ENCODE measurements around the gene DENND2A. TPM values are rescaled to one million over a fixed set of nuclear protein-coding genes. Genes with fewer than 3 reads are reported as not detected.

Gene DENND2A
- total RNA-seq, 3 donors from 2014 or later = 6.9 to 13.1 (median 7.6) TPM

DNA sequence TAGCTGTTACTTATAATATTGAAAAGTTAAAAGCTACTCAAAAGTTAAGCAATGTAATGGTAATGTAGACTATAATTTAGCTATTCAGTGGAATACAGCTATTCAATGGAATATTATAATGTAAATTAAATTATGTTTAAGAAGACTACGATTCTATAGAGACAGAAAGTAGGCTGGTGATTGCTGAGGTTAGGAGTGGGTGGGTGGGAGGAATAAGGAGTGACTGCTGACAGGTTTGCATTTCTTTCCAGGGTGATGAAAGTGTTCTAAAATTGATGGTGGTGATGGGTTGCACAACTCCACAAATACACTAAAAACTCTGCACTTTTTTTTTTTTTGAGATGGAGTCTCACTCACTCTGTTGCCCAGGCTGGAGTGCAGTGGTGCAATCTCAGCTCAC is 21.4 kb downstream of the DENND2A start:
- Histone ChIP-seq H3K27ac (no peak overlapping the region), H3K4me3 (no peak overlapping the region), H3K27me3 (no peaks in the 10 kb centered on the region), H3K9me3 (no peaks in the 10 kb centered on the region), H3K4me1 (no peaks in the 10 kb centered on the region), H3K36me3 (no peaks in the 10 kb centered on the region)
- DNase-seq (ENCODE audit: low spot score in 2 of 2) = no peak
- intact Hi-C loops (cut with DNase I; ENCODE audit: low total_unique reads) = loop anchor here (1.0 kb wide), 1 partner anchor 13 kb away; no protein-coding TSS in a partner anchor
- TF ChIP-seq POLR2AphosphoS5 (IDR thresholded peaks at IDR 0.05) (no peak), POLR2A (IDR thresholded peaks at IDR 0.05) (no peak)
- TF ChIP-seq, protein P1, sequence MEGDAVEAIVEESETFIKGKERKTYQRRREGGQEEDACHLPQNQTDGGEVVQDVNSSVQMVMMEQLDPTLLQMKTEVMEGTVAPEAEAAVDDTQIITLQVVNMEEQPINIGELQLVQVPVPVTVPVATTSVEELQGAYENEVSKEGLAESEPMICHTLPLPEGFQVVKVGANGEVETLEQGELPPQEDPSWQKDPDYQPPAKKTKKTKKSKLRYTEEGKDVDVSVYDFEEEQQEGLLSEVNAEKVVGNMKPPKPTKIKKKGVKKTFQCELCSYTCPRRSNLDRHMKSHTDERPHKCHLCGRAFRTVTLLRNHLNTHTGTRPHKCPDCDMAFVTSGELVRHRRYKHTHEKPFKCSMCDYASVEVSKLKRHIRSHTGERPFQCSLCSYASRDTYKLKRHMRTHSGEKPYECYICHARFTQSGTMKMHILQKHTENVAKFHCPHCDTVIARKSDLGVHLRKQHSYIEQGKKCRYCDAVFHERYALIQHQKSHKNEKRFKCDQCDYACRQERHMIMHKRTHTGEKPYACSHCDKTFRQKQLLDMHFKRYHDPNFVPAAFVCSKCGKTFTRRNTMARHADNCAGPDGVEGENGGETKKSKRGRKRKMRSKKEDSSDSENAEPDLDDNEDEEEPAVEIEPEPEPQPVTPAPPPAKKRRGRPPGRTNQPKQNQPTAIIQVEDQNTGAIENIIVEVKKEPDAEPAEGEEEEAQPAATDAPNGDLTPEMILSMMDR (IDR thresholded peaks at IDR 0.05) = no peak

DNA sequence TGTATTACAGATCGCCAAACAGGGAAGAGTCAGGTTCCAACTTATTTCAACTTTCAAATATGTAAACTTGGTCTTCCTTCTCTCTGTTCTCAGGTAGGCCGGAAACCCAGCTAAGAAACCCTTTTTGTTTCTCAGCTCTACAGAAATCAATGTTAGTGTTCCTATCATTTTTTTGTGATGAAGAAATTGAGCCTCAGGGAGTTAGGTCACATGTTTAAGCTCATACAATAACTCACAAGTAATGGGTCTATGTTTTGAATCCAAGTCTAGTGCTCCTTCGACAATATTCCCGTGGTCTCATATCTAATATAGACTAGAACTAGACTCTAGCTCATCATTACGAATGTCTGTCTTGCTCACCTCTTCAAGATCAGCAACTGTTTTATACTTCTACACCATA is 22.3 kb downstream of the DENND2A start:
- Histone ChIP-seq H3K36me3 (no peaks in the 10 kb centered on the region), H3K9me3 (no peaks in the 10 kb centered on the region), H3K27ac (no peak overlapping the region), H3K4me1 (no peaks in the 10 kb centered on the region), H3K27me3 (no peaks in the 10 kb centered on the region), H3K4me3 (no peak overlapping the region)
- no peak for DNase-seq (ENCODE audit: low spot score in 2 of 2)
- TF ChIP-seq, protein P1 (IDR thresholded peaks at IDR 0.05) = no peak
- no peak for TF ChIP-seq POLR2AphosphoS5 (IDR thresholded peaks at IDR 0.05)
- TF ChIP-seq POLR2A (IDR thresholded peaks at IDR 0.05) = no peak
- intact Hi-C loops (cut with DNase I; ENCODE audit: low total_unique reads) = no loop called here

DNA sequence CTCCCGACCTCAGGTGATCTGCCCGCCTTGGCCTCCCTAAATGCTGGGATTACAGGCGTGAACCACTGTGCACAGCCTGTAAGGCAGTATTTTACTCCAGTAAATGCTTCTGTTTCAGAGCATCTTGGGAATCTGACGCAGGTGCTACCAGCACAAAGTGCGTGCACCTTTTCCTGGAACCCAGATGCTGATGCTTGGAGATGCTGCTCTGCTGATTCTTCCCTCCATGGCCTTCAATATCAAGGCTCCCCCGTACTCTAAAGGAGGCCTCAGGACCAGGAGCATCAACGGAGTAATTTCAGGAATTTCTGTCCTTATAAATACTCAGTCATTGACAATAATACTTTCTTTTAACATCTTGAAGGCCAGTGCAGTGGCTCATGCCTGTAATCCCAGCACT is 23.5 kb downstream of the DENND2A start:
- intact Hi-C loops (cut with DNase I; ENCODE audit: low total_unique reads) = no loop called here
- H3K4me1 ChIP-seq = no peaks in the 10 kb centered on the region
- no peak for DNase-seq (ENCODE audit: low spot score in 2 of 2)
- no peak overlapping the region for H3K27ac ChIP-seq
- TF ChIP-seq POLR2A (IDR thresholded peaks at IDR 0.05) (no peak), POLR2AphosphoS5 (IDR thresholded peaks at IDR 0.05) (no peak)
- TF ChIP-seq, protein P1 (IDR thresholded peaks at IDR 0.05) = no peak
- H3K9me3 ChIP-seq = no peaks in the 10 kb centered on the region
- no peak overlapping the region for H3K4me3 ChIP-seq
- H3K27me3 ChIP-seq = no peaks in the 10 kb centered on the region
- H3K36me3 ChIP-seq = no peaks in the 10 kb centered on the region

DNA sequence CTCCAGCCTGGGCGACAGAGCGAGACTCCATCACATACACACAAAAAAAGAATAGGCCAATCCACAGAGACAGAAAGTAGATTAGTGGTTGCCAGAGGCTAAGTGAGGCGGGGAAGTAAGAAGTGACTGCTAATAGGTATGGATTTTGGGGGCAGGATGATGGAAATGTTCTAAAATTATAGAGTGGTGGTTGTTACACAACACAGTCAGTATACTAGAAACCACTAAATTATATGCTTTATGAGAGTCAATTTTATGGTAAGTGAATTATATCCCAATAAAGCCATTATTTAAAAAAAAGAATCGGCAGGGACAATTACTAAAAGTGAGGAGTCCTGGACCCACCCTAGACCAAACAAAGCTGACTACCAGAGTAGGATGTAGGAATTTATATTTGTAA is 24.3 kb downstream of the DENND2A start:
- DNase-seq (ENCODE audit: low spot score in 2 of 2) = no peak
- H3K9me3 ChIP-seq = no peaks in the 10 kb centered on the region
- no peaks in the 10 kb centered on the region for H3K4me1 ChIP-seq
- H3K27ac ChIP-seq = no peak overlapping the region
- intact Hi-C loops (cut with DNase I; ENCODE audit: low total_unique reads) = no loop called here
- H3K36me3 ChIP-seq = no peaks in the 10 kb centered on the region
- TF ChIP-seq, protein P1 (IDR thresholded peaks at IDR 0.05) = no peak
- TF ChIP-seq POLR2A (IDR thresholded peaks at IDR 0.05) (no peak), POLR2AphosphoS5 (IDR thresholded peaks at IDR 0.05) (no peak)
- H3K4me3 ChIP-seq = no peak overlapping the region
- no peaks in the 10 kb centered on the region for H3K27me3 ChIP-seq

DNA sequence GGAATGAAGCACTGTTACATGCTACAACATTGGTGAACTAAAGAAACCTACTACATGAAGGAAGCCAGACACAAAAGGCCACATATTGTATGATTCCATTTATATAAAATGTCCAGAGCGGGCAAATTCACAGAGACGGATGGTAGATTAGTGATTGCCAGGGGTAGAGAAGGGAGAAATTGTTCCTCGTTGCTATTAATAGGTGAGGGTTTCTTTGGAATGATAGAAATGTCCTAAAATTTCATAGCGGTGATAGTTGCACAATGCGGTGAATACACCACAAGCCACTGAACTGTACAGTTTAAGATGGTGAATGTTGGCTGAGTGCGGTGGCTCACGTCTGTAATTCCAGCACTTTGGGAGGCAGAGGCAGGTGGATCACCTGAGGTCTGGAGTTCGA is 29.0 kb downstream of the DENND2A start:
- Histone ChIP-seq H3K27ac (no peak overlapping the region), H3K36me3 (no peaks in the 10 kb centered on the region), H3K9me3 (no peaks in the 10 kb centered on the region), H3K4me3 (no peak overlapping the region), H3K4me1 (peaks cover 0 to 4% of the 10 kb centered on the region in 2 donors), H3K27me3 (no peaks in the 10 kb centered on the region)
- TF ChIP-seq, protein P1 (IDR thresholded peaks at IDR 0.05) = no peak
- TF ChIP-seq POLR2AphosphoS5 (IDR thresholded peaks at IDR 0.05) (no peak), POLR2A (IDR thresholded peaks at IDR 0.05) (no peak)
- DNase-seq (ENCODE audit: low spot score in 2 of 2) = peak in 1 of 2 donors; percentile 39
- intact Hi-C loops (cut with DNase I; ENCODE audit: low total_unique reads) = no loop called here
